ENCODE results near the gene CHRNA1. TPM values are rescaled to one million over a fixed set of nuclear protein-coding genes. Genes with fewer than 3 reads are reported as not detected.

The CHRNA1 gene
- total RNA-seq, 1 experiment from 2014 or later: 1.8 TPM

DNA sequence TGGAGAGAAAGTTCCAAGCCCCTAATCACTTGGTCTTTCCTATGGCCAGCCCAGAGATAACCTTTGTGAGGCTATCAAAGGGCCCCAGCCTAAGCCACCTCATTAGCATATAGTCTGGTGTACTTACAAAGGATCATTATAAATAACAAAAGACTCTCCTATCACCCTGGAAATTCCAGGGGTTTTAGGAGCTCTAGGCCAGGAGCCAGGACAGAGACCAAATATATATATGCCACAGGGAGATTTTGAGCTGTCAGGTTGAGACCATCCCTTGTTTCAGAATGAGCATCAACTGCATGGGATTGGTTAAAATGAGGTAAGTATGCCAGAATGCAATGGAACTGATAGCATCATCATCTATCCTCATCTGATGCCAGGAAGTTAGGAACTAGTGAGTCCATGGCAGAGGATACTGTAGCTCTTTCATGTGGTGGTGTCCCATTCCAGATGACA is 32.1 kb upstream of the CHRNA1 start:
- Histone ChIP-seq H3K9me2 (replicated peaks; ENCODE audit: low read length) (no peaks in the 10 kb centered on the region), H3K36me3 (ENCODE audit: low read depth, low read length) (no peaks in the 10 kb centered on the region), H4K20me1 (ENCODE audit: low read length) (no peaks in the 10 kb centered on the region), H3K4me2 (ENCODE audit: low read length) (no peak overlapping the region), H3F3A (ENCODE audit: low read length, unreplicated experiment) (no peaks in the 10 kb centered on the region), H3K9ac (ENCODE audit: low read length) (no peak overlapping the region), H3K79me2 (ENCODE audit: low read length) (no peaks in the 10 kb centered on the region), H3K4me1 (ENCODE audit: insufficient read depth, low read length) (no peaks in the 10 kb centered on the region), H2AFZ (ENCODE audit: low read length) (no peak overlapping the region), H3K9me3 (ENCODE audit: low read length) (no peaks in the 10 kb centered on the region), H3K27ac (ENCODE audit: low read length) (no peak overlapping the region), H3K27me3 (ENCODE audit: low read length) (no peaks in the 10 kb centered on the region), H3K4me3 (ENCODE audit: low read length) (no peak overlapping the region)
- ATAC-seq (no peak), DNase-seq (no peak)
- TF ChIP-seq EZH2phosphoT487 (IDR thresholded peaks at IDR 0.05; ENCODE audit: borderline replicate concordance, low read length) (no peak), EZH2 (IDR thresholded peaks at IDR 0.05; ENCODE audit: low read length, unreplicated experiment) (no peak)
- TF ChIP-seq, protein P1, sequence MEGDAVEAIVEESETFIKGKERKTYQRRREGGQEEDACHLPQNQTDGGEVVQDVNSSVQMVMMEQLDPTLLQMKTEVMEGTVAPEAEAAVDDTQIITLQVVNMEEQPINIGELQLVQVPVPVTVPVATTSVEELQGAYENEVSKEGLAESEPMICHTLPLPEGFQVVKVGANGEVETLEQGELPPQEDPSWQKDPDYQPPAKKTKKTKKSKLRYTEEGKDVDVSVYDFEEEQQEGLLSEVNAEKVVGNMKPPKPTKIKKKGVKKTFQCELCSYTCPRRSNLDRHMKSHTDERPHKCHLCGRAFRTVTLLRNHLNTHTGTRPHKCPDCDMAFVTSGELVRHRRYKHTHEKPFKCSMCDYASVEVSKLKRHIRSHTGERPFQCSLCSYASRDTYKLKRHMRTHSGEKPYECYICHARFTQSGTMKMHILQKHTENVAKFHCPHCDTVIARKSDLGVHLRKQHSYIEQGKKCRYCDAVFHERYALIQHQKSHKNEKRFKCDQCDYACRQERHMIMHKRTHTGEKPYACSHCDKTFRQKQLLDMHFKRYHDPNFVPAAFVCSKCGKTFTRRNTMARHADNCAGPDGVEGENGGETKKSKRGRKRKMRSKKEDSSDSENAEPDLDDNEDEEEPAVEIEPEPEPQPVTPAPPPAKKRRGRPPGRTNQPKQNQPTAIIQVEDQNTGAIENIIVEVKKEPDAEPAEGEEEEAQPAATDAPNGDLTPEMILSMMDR (conservative IDR thresholded peaks at IDR 0.05; ENCODE audit: low read depth, low read length): no peak
- BruUV-seq (replicated peaks): no TSS peak
- CTCF ChIA-PET: no interaction called here
- intact Hi-C loops (cut with micrococcal nuclease): no loop called here
- POLR2A ChIA-PET (ENCODE audit: unreplicated experiment): no interaction called here

DNA sequence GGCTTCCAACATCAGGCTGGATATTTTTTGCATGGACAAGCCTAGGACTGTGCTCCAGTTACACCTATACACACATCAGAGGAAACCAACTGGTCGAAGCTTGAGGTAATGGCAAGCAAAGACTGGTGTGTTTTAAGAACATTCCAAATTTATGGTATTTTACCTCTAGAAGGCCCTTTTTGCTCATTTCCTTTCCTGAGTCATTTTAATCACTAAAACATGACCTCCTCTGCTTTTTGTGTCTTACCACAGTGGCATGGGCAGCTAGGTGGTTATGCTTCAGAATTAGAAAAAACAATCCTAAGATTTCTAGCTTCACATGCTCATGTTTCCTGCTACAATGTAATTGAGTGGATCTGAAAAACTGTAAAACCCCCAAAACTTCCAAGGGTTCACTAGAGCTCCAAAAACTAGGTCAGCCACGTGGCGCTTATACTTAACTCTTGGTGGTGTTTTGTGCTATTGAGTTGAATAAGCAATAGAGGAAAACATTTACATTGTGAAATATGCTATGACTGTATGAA is 30.6 kb upstream of the CHRNA1 start:
- Histone ChIP-seq H3K4me2 (ENCODE audit: low read length) (no peak overlapping the region), H3K27me3 (ENCODE audit: low read length) (no peaks in the 10 kb centered on the region), H3K9me2 (replicated peaks; ENCODE audit: low read length) (no peaks in the 10 kb centered on the region), H3K4me1 (ENCODE audit: insufficient read depth, low read length) (no peaks in the 10 kb centered on the region), H3K9ac (ENCODE audit: low read length) (no peak overlapping the region), H3K36me3 (ENCODE audit: low read depth, low read length) (no peaks in the 10 kb centered on the region), H2AFZ (ENCODE audit: low read length) (no peak overlapping the region), H3K27ac (ENCODE audit: low read length) (no peak overlapping the region), H3K4me3 (ENCODE audit: low read length) (no peak overlapping the region), H3K9me3 (ENCODE audit: low read length) (no peaks in the 10 kb centered on the region), H3F3A (ENCODE audit: low read length, unreplicated experiment) (no peaks in the 10 kb centered on the region), H4K20me1 (ENCODE audit: low read length) (no peaks in the 10 kb centered on the region), H3K79me2 (ENCODE audit: low read length) (no peaks in the 10 kb centered on the region)
- BruUV-seq (replicated peaks): no TSS peak
- TF ChIP-seq, protein P1 (conservative IDR thresholded peaks at IDR 0.05; ENCODE audit: low read depth, low read length): no peak
- no peak for TF ChIP-seq EZH2phosphoT487 (IDR thresholded peaks at IDR 0.05; ENCODE audit: borderline replicate concordance, low read length)
- no peak for TF ChIP-seq EZH2 (IDR thresholded peaks at IDR 0.05; ENCODE audit: low read length, unreplicated experiment)
- intact Hi-C loops (cut with micrococcal nuclease): no loop called here
- no peak for ATAC-seq
- ChIA-PET POLR2A (ENCODE audit: unreplicated experiment) (no interaction called here), CTCF (no interaction called here)
- no peak for DNase-seq

DNA sequence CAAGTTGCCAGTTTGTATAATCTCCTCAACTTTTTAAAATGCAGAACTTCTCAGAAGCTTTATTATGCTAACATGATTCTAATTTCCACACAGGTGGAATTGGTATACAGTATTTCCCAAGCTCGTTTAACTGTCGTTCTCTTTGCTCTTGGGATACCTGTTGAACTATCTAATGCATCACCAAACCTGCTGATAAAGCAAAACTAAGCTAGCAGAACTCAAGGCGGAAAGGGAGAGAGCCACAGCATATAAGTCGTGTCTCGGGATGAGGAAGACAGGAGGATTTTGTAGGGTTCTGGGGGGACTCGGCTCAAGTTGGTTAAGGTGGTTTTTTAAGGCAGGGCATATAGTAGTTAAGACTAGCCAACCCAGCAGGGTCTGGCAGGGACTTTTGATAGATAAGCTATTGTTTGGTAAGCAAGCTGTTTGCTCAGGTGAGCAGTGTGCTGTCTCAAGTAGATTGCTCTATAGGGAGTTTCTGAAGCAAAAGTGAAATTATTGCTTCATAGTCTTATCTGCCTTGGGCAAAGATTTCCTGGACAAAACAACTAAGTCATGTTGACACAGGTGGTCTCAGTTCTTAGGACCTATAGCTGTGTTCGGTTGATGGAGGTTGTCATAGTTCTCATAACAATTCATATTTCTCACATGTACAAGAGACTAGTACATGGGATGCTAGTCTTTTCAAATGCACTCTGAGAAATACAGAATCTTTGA is 28.2 kb upstream of the CHRNA1 start:
- Histone ChIP-seq H3K27ac (ENCODE audit: low read length) (no peak overlapping the region), H3K27me3 (ENCODE audit: low read length) (no peaks in the 10 kb centered on the region), H3K4me1 (ENCODE audit: insufficient read depth, low read length) (no peaks in the 10 kb centered on the region), H3K9me2 (replicated peaks; ENCODE audit: low read length) (no peaks in the 10 kb centered on the region), H3K4me2 (ENCODE audit: low read length) (no peak overlapping the region), H3K4me3 (ENCODE audit: low read length) (no peak overlapping the region), H3K9me3 (ENCODE audit: low read length) (no peaks in the 10 kb centered on the region), H3K36me3 (ENCODE audit: low read depth, low read length) (no peaks in the 10 kb centered on the region), H2AFZ (ENCODE audit: low read length) (no peak overlapping the region), H3K79me2 (ENCODE audit: low read length) (no peaks in the 10 kb centered on the region), H3F3A (ENCODE audit: low read length, unreplicated experiment) (no peaks in the 10 kb centered on the region), H4K20me1 (ENCODE audit: low read length) (no peaks in the 10 kb centered on the region), H3K9ac (ENCODE audit: low read length) (no peak overlapping the region)
- ChIA-PET CTCF (no interaction called here), POLR2A (ENCODE audit: unreplicated experiment) (no interaction called here)
- intact Hi-C loops (cut with micrococcal nuclease): no loop called here
- ATAC-seq (no peak), DNase-seq (no peak)
- TF ChIP-seq EZH2phosphoT487 (IDR thresholded peaks at IDR 0.05; ENCODE audit: borderline replicate concordance, low read length) (no peak), EZH2 (IDR thresholded peaks at IDR 0.05; ENCODE audit: low read length, unreplicated experiment) (no peak)
- TF ChIP-seq, protein P1 (conservative IDR thresholded peaks at IDR 0.05; ENCODE audit: low read depth, low read length): no peak
- no TSS peak for BruUV-seq (replicated peaks)

Data from PC-3 (cell line).